ENCODE measurements around the gene ITPKB.

The ITPKB gene

DNA sequence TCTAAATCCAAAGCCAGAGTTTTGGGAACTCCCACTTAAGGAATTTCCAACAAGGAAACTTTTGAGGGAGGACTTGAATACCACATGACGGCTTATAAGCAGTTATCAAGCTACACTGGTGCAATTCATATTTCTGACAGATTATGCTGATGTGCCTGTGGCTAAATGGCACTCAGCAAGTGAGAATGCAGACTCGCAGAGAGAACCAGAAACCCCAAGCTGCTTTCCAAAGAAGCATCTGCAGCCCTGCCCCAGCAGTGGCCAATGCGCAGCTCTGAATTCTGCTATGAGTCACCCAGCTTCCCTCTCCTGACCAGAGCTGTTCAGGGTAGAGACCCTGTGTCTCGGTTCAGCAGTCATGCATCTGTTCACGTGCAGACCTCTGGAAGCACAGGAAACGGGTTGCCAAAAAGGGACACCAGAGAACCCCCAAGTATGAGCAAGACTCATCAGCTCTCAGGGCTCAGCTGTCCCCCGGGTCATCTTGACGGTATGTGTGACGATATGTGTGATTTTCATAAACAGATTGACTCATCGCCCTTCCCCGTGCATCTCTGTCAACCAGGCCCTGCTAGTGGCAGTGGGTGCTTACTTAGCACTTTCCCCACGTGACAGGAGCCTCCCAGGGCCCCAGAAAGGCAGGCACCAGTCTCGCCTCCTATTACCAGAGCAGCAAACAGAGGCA, 76.3 kb downstream of the ITPKB start:
- peak; percentile 83 for DNase-seq

GRCh38 chr1:226661965-226662364, 77.1 kb downstream of the ITPKB start:
- DNase-seq: no peak

DNA sequence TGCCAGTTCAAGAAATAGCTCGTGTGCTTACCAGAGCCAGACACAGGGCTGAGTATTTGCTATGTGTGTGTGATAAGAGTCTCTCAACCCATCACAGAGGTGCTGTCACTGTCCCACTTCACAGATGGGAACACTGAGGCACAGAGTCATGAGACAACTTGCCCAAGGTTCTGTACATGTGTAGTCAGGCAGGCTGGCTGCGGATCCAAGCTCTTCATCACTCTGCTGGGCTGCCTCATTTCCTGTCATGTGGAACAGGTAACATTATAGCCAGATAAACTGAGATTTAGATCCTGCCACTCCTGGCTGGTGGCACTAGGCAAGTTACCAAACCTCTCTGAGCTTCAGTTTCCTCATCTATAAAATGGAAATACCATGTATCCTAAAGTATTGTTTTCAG, 77.8 kb downstream of the ITPKB start:
- DNase-seq: no peak

GRCh38 chr1:226660410-226661182, 78.5 kb downstream of the ITPKB start:
- DNase-seq: no peak

DNA sequence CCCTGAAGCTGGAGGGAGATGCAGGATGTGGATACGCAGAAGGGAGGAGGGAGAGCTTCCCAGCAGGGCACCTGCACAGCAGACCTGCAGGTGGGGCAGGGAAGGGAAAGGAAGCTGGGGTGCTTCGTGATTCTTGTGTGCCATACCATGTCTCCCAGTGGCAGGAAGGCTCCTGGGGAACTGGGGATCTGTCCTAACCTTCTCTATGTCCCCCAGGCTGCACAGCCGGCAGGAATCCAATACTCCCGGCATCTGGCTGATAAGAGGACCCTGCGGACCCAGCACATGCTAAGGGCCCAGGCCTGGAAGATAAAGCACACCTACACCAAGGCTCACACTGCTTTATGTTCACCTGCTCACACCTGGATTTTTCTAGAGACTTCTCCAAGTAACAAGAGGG, 79.4 kb downstream of the ITPKB start:
- DNase-seq: no peak

DNA sequence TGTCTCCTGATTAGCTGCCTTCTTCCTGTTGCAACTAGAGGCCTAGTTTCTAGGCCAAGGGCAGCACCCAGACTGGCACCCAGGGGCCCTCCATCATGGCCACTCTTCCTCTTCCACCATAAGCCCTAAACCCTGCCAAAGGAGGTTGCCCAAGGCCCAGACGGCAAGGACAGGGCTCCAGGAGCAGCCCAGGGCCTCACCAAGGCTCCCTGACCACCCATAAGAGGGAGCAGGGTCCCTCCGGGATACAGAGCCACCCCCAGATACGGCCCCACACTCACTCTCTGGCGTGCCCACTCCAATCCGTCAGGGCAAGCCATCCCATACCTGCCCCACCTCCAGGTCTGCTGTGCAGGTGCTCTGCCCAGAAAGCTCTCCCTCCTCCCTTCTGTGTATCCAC, 79.9 kb downstream of the ITPKB start:
- DNase-seq: no peak

DNA sequence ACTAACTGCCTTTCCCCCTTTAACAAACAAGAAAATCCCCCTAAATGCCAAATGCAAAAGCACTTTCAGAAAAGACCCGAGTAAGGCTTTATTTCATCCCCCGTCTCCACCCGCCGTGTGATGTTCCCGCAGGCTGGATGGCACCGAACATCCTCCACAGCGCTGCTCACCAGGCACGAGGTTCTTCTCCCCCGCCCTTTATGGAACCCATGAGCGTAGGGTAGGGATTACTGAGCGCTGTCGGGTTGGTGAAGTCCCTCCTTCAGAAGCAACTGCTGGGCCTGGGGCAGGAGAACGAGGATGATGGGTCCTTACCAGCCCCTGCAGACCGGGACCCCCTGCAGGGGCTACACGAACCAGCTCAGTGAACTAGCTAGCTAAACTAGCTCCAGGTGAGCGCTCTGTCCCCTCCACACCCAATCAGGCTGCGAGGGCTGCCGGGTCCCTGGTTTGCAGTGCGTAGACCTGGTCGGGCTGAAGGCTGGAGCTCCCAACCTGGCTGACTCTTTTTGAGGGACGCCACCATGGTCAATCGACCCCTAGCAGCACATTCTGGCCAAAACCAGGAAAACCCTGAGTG, 80.4 kb downstream of the ITPKB start:
- no peak for DNase-seq

DNA sequence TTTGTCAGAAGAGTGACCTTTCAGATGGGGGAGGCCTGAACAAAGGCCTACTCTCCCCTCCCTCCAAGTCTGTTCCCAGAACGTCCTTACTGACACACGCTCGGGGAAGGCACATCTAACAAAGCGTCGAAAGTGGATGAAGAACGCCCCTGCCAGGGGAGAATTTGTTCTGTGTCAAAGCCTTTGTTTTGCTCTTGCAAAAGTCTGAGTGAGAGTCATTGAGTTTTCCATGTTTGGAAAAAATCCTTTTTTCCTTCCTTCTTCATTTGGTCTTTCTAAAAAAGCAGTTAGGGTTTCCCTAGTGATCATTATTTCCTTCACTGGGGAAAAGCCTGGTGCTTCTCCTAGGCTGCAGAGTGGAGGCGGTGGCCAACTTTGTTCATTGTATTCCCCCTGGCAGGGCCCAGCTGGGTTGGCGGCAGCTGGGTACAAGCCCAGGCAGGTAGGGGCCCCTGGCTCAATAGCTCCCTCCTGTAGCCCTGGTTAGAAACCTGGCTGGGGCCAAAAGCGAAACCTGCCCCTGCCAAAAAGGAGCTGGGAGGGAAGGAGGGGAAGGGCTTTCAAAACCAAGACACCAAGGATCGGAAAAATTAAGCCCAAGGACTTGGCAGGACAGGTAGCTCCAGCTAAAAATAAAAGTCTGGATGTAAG, 81.1 kb downstream of the ITPKB start:
- no peak for DNase-seq

DNA sequence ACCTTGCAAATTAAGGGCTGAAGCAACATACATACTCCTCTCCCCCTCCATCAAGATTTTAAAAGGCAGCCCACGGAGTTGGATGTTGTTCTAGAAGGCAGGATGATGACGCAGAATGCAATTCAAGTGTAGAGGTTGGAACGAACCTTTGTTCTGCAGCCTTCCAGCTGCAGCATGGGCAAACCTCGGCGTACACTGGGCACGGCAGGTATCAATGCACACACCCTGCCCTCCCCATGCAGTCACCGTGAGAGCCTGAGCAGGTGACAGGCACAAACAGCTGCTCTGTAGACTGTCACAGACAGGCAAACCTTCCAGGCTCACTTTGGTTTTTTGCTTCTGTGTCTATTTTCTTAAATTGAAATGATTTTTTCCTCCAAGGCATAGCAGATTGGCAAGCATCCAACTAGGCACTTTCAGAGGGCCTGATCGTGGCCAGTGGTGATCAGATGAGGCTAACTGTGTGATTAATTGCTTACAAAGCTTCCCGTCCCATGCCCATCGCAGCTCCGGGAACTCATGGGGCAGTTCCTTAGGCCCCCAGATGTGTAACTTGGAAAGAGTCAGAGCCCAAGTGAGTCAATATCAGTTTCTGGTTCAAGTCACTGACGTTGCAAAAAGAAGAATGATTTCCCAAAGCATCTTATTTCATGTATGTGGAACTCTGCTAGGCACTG, 82.3 kb downstream of the ITPKB start:
- no peak for DNase-seq

GRCh38 chr1:226656201-226656600, 82.9 kb downstream of the ITPKB start:
- no peak for DNase-seq

DNA sequence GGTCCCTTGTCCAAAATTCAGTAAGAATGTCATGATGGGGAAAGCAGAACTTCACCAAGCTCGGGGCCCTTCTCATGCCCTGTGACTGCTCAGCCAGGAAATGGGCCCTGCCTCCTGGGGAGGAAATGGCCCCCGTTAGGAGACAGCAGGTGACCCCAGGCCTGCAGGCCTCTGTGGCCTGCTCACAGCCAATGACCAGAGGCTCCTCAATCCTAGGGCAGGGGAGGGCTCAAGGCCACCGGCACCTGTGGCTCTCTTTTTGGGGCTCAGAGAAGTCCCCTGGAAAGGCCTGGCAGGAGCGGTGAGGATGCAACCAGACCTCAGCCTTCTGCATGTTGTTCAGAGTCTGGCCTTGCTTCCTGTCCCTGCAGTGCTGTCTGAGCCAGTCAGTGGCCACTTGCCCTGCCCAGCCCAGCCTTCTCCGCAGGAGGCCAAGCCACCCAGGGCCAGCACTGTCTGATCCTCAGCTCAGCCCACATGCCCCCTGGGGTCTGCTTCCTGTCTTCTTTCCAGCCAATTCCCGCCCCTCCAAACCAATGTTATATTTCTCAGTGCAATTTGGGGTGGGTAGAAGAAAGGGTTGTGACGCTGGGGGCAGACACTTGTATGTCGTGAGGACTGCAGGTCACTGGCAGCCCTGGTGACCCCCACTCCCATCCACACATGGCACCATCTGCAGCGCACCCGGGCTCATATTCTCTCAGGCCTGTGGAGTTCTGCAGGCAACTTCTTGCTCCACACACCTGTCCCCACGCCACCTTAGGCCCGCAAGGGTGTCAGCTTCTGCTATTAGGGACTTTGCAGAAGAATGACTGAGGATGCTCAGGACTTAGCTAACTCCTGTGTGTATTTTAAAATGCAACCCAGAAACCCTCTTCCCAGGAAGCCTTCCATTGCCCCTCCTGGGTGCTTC, 83.6 kb downstream of the ITPKB start:
- DNase-seq: no peak

- DNase-seq: no peak
Measured at GRCh38 chr1:226654668-226655055, 84.4 kb downstream of the ITPKB start.

DNA sequence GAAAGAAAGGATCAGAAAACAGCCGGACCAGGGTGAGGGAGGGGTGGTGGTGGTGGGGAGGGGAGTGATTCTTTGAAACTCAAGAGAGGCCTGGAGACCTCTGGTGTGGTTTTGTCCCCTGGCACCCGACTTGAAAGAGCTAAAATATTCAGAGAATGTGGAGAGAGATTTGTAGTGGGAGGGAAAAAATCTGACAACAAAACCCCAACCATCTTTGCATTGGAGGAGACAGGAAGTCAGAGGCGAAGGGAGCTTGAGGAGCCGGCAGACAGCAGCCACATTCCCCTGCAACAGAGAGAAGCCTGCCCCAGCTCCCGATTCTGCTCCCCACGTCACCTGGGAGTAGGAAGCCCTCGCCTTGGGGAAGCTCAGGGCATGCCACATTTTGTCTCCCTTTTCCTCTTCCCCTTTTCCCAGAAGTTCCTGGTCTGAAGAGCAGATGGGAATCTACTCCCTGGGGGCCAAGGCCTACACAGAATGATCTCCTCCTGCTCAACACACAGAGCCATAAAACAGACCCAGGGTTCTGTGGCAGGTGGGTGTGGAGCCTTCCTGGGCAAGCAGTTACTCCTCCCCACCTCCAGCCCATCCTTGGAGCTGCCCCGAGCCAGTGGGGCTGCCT, 84.9 kb downstream of the ITPKB start:
- DNase-seq: no peak

GRCh38 chr1:226653311-226653921, 85.7 kb downstream of the ITPKB start:
- DNase-seq: no peak

- no peak for DNase-seq
Measured at GRCh38 chr1:226652613-226653012, 86.5 kb downstream of the ITPKB start.

GRCh38 chr1:226651732-226652105, 87.4 kb downstream of the ITPKB start:
- no peak for DNase-seq

DNA sequence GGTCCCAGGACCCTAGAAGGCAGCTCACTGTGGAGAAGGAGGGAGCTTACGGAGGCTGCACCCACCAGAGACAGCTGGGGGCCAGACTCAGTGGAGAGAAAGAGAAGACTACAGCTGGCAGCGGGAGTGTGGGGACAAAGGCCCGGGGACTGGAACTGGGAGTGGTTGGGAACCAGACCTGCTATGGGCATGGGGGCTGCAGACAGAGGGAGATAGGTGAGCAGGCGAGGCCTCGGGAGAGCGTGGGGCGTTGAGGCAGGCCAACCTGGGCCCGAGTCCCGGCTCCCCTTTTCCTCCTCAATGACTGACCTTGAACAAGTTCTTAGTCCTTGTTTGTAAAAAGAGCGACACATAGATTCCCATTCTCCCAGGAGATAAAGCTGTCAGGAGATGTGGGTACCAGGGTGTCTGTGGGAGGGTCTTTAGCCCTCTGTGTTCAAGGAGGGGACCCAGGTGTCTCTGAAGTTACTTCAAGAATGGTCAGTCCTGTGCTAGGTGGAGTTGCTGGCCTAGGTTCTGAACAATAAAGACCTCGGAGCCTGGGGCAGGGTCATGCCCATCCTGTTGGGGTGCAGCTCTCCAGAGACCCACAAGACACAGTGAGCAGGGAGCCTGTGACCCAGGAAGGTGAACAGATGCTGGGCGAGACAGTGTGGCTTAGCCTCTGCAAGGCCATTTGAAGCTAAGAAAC, 87.9 kb downstream of the ITPKB start:
- DNase-seq: no peak

DNA sequence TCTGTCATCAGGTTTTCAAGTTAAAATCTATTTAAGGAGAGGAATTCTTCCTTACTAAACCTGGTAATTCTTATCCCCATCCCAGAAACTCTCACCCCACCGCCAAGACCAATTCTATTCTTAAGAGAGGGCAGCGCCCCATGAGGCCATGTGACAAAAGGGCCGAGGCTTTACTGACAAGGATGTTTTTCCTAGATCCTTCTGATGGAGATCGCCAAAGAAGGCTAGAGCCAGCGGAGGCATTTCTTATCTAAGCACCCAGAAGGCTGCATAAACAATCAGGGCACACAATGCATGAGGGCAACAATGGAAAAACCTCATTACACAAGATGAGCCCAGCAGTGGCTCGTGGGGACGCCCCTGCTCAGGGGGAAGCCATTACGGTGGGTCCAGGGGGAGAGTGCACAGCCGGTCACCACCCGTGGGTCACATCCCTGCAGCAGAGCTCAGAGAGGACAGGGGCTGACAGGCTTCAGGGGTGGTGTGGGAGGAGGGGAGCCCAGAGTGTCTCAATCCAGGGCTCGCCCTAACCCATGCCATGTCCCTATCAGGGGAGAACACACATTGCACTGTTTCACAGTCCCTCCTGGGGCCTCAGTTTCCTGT, 88.7 kb downstream of the ITPKB start:
- DNase-seq: no peak

DNA sequence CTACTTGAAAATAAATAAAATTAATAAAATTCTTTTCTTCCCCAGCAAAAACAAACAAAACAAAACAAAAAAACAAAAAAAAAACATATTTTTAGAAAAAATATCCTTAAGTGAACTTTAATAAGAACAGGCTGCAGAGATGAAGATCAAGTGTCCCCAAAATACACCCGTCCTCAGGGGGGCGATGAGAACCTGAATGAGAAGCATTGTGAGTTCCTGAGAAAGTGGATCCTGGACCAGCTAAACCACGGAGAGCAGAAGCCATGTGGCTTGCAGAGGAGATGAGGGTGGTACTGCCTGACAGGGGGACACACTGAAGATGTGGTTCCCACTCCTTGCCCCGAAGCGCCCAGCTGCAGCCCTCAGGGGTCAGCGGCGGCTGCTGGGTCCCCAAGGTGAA, 89.3 kb downstream of the ITPKB start:
- DNase-seq: peak; percentile 38

DNA sequence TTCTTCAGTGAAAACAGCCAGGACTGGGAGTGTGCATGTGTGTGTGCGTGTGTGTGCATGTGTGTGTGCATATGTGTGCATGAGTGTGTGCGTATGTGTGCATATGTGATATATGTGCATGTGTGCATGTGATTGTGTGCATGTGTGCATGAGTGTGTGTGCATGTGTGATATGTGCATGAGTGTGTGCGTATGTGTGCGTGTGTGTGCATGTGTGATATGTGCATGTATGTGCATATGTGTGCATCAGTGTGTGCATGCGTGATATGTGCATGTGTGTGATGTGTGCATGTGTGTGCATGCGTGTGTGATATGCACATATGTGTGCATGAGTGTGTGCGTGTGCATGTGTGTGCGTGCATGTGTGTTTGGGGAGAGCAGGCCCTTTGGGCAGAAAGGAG, 89.8 kb downstream of the ITPKB start:
- no peak for DNase-seq

Data from activated naive CD4-positive, alpha-beta T cell treated with anti-CD3 and anti-CD28 coated beads, Interleukin-2, amount 50 U/mL, for 16 hours (primary cell).